MG63 (cell line): ENCODE measurements around the gene TMEM255A. TPM values are rescaled to one million over a fixed set of nuclear protein-coding genes. Genes with fewer than 3 reads are reported as not detected.

ENCODE experiments used
- DNase-seq: peaks from one replicate; pipeline ENCODE4 v3.0.0-alpha.2; 2020
- H3K27me3 ChIP-seq: fragments of 250-450 bp; sonication (Bioruptor Pico); 2 replicates; pipeline ENCODE4 v1.5.1; 2020; ENCODE audit warnings: mild to moderate bottlenecking, moderate library complexity
- H3K36me3 ChIP-seq: fragments of 250-450 bp; sonication (Bioruptor Pico); 2 replicates; pipeline ENCODE4 v1.5.1; 2020; ENCODE audit warnings: mild to moderate bottlenecking, moderate library complexity
- H3K4me3 ChIP-seq: fragments of 250-450 bp; sonication (Bioruptor Pico); 2 replicates; pipeline ENCODE4 v1.5.1; 2020; ENCODE audit warnings: mild to moderate bottlenecking, moderate library complexity
- H3K9me3 ChIP-seq: fragments of 250-450 bp; sonication (Bioruptor Pico); 2 replicates; pipeline ENCODE4 v1.5.1; 2020; ENCODE audit warnings: mild to moderate bottlenecking, moderate library complexity
- total RNA-seq: library from RNA; depleted of rRNA; stranded (reverse); fragments of >200 nt; shearing (Covaris generic); gene quantifications from 2 replicates; pipeline ENCODE4 v1.2.3, GENCODE V29; 2014; ENCODE audit warnings: low replicate concordance

Gene TMEM255A
- total RNA-seq, 1 experiment from 2014 or later, result not detected

- no peaks in the 10 kb centered on the region for H3K27me3 ChIP-seq
- H3K9me3 ChIP-seq, result no peaks in the 10 kb centered on the region
- H3K36me3 ChIP-seq, result no peaks in the 10 kb centered on the region
- no peak overlapping the region for H3K4me3 ChIP-seq
- no peak for DNase-seq
These were observed 24.3 kb downstream of the TMEM255A start for GRCh38 chrX:120286733-120287512.

- no peak for DNase-seq
- H3K4me3 ChIP-seq, result no peak overlapping the region
- no peaks in the 10 kb centered on the region for H3K36me3 ChIP-seq
- H3K27me3 ChIP-seq, result no peaks in the 10 kb centered on the region
- H3K9me3 ChIP-seq, result no peaks in the 10 kb centered on the region
These were observed 28.6 kb downstream of the TMEM255A start for GRCh38 chrX:120282697-120283096.

DNA sequence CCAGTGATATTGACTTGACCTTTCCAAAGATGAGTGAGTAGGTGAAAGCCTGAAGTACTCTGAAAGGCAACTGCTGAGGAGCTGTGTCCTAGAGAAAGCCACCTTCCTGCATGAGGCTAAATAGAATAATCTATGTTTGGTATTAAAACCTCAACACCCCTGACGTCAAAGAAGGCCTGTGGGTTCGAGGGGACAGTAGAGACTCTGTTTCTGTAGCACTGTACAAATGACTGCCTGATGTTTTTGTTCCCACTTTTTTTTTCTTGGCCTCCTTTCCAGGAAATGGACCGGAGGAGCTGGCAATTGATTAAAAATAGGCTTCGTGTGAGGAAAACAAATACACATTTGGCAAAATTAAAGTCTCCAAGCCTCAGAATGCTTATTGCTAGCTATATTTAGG lies 29.5 kb downstream of the TMEM255A start:
- no peak overlapping the region for H3K4me3 ChIP-seq
- no peaks in the 10 kb centered on the region for H3K36me3 ChIP-seq
- H3K9me3 ChIP-seq, result no peaks in the 10 kb centered on the region
- DNase-seq, result no peak
- H3K27me3 ChIP-seq, result no peaks in the 10 kb centered on the region

DNA sequence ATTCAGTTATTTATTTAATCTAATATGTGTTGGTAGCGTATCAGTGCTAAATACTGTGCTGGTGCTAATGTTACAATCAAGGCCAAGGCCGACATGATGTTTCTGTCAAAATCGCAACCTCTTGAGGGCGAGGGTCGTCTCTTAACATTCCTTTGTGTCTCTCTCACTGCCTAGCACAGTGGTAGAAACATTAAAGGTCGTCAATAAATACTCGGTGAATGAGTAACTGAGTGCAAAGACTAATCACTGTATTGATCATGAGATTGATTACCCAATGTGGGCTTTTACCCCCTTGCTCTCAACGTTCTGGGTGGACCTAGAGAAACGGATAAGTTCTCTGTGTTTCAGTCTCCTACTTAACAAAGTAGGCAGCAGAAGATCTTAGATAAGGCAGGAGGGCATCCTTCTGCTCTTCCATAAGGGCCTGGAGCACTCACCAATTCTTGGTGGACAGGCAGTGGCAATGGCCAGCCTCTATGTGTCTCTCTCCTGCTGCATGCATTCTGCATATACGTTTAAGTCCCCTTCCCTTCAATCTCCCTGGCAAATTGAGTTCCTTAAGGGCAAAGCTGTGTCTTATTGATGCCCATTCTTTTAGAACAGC lies 30.1 kb downstream of the TMEM255A start:
- H3K27me3 ChIP-seq, result no peaks in the 10 kb centered on the region
- no peak overlapping the region for H3K4me3 ChIP-seq
- no peak for DNase-seq
- no peaks in the 10 kb centered on the region for H3K9me3 ChIP-seq
- H3K36me3 ChIP-seq, result no peaks in the 10 kb centered on the region

- Histone ChIP-seq H3K27me3 (no peaks in the 10 kb centered on the region), H3K36me3 (no peaks in the 10 kb centered on the region), H3K4me3 (no peak overlapping the region), H3K9me3 (no peaks in the 10 kb centered on the region)
- DNase-seq, result no peak
These were observed 36.3 kb downstream of the TMEM255A start for GRCh38 chrX:120274958-120275357.

DNA sequence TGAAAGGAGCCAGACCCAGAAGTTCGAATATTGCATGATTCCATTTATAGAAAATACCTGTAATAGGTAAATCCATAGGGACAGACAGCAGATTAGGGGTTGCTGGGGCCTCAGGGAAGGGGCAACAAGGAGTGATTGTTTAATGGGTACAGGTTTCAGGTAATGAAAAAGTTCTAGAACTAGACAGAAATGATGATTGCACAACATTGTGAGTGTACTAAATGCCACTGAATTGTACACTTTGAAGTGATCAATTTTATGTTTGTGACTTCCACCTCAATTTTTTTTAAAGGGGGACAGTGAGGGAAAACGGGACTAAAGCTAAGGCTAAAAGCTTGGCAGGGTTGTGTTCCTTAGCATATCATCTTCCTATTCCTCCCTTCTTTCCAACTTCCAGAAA lies 37.1 kb downstream of the TMEM255A start:
- Histone ChIP-seq H3K36me3 (no peaks in the 10 kb centered on the region), H3K27me3 (no peaks in the 10 kb centered on the region), H3K9me3 (no peaks in the 10 kb centered on the region), H3K4me3 (no peak overlapping the region)
- no peak for DNase-seq

- Histone ChIP-seq H3K36me3 (no peaks in the 10 kb centered on the region), H3K9me3 (no peaks in the 10 kb centered on the region), H3K4me3 (no peak overlapping the region), H3K27me3 (no peaks in the 10 kb centered on the region)
- peak; percentile 6 for DNase-seq
These were observed 40.0 kb downstream of the TMEM255A start for GRCh38 chrX:120271218-120271617.

GRCh38 chrX:120270567-120270966 lies 40.7 kb downstream of the TMEM255A start:
- Histone ChIP-seq H3K36me3 (no peaks in the 10 kb centered on the region), H3K9me3 (no peaks in the 10 kb centered on the region), H3K27me3 (no peaks in the 10 kb centered on the region), H3K4me3 (no peak overlapping the region)
- no peak for DNase-seq

- peak; percentile 18 for DNase-seq
- H3K9me3 ChIP-seq, result no peaks in the 10 kb centered on the region
- no peak overlapping the region for H3K4me3 ChIP-seq
- no peaks in the 10 kb centered on the region for H3K27me3 ChIP-seq
- H3K36me3 ChIP-seq, result no peaks in the 10 kb centered on the region
These were observed 41.8 kb downstream of the TMEM255A start for GRCh38 chrX:120269373-120270035.

DNA sequence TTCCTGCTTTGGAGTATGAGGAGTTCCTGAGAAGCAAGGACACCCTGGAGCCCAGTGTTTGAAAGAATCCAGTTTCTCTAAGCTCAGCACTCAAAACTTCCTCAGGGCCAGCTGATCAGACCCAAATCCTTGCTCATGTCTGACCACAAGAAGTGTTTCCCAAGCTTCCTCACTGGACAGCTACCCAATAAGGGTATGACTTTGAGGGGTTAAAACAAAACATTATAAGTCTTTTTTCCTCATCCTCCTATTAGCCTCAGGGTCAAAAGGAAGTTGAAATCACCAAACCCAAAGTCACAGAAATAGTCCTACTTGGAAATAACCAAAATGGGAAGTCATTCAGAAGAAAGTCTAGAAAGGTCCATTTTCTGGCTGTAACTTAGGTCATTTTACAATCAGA lies 46.9 kb downstream of the TMEM255A start:
- Histone ChIP-seq H3K36me3 (no peaks in the 10 kb centered on the region), H3K27me3 (no peaks in the 10 kb centered on the region), H3K9me3 (no peaks in the 10 kb centered on the region), H3K4me3 (no peak overlapping the region)
- DNase-seq, result no peak

DNA sequence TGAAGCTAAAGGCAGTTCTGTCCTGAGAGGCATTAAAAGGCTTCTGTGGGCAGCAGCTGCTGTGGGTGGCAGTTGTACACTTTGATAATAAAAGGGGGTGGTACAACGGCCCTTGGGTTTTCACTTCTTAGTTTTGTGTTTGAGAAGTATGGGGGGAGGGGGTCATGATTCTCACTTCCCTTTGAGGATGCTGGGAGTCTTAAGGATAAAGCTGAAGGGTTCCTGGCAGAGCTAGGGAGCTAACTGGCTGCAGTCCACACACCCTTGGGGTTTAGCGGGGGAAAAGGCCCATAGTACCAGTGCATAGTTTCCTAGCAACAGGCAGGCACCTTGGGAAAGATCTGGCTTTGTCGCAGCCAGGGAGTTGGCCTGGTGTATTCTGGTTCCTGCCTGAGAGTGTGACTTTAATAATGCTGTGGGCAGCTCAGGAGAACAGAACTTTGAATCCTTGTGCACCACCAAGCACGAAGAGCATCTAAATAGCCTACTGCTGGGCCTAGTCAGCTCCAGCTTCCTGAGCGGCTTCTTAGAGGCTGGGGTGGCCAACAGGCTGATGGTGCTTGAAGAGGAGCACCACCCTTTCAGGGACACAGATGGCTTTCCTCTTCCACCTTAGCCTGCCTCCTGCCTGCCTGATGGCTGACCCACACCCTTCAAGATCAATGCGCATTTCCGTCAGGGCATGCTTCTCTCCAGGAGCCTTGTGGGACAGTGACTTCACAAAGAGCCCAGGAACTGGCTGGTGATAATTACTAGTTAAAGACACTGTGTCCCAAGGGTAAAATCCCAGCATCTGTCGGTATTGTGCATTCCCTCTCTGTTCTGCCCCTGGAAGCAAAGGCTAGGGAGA lies 48.2 kb downstream of the TMEM255A start:
- Histone ChIP-seq H3K9me3 (no peaks in the 10 kb centered on the region), H3K27me3 (no peaks in the 10 kb centered on the region), H3K36me3 (no peaks in the 10 kb centered on the region), H3K4me3 (no peak overlapping the region)
- no peak for DNase-seq

- H3K4me3 ChIP-seq, result no peak overlapping the region
- no peaks in the 10 kb centered on the region for H3K27me3 ChIP-seq
- H3K9me3 ChIP-seq, result no peaks in the 10 kb centered on the region
- peaks cover 9% of the 10 kb centered on the region for H3K36me3 ChIP-seq
- no peak for DNase-seq
These were observed 50.9 kb downstream of the TMEM255A start for GRCh38 chrX:120260369-120260768.

GRCh38 chrX:120253784-120254183 lies 57.5 kb downstream of the TMEM255A start:
- H3K27me3 ChIP-seq, result no peaks in the 10 kb centered on the region
- peaks cover 18% of the 10 kb centered on the region for H3K36me3 ChIP-seq
- no peaks in the 10 kb centered on the region for H3K9me3 ChIP-seq
- DNase-seq, result no peak
- H3K4me3 ChIP-seq, result no peak overlapping the region

- peak; percentile 14 for DNase-seq
- peak overlapping the region; percentile 72 for H3K4me3 ChIP-seq
- peaks cover 15% of the 10 kb centered on the region for H3K36me3 ChIP-seq
- no peaks in the 10 kb centered on the region for H3K27me3 ChIP-seq
- H3K9me3 ChIP-seq, result no peaks in the 10 kb centered on the region
These were observed 59.7 kb downstream of the TMEM255A start for GRCh38 chrX:120251471-120252011.

GRCh38 chrX:120250522-120251271 lies 60.6 kb downstream of the TMEM255A start, which contains the start of gene ZBTB33:
TSS of gene ZBTB33 (plus strand) at chrX:120250812. CDS start at chrX:120253416, 2,604 bp downstream.
- peaks cover 12% of the 10 kb centered on the region for H3K36me3 ChIP-seq
- no peaks in the 10 kb centered on the region for H3K9me3 ChIP-seq
- peak; percentile 89 for DNase-seq
- H3K4me3 ChIP-seq, result peak within 1 kb of the TSS; percentile 72
- H3K27me3 ChIP-seq, result no peaks in the 10 kb centered on the region
